Endothelial cell of umbilical vein (primary cell): ENCODE measurements around the gene NR1H3. TPM values are rescaled to one million over a fixed set of nuclear protein-coding genes. Genes with fewer than 3 reads are reported as not detected.

Experiments used
- BruUV-seq: library from RNA; stranded (reverse); fragments of 400-500 nt; replicated peaks from 2 replicates; lab custom pipeline; 2021; lab: Mats Ljungman, UMichigan
- CTCF ChIA-PET: fragments of 300-600, 350-600 bp; sonication (Branson Sonifier 250); formaldehyde crosslinking; loops from one replicate; lab custom pipeline; 2021; ENCODE audit warnings: antibody characterized with exemption, inconsistent platforms; lab: Charles Lee
- POLR2A ChIA-PET: fragments of 300-600, 350-600 bp; sonication (Branson Sonifier 250); formaldehyde crosslinking; loops from one replicate; lab custom pipeline; 2021; ENCODE audit warnings: antibody characterized with exemption, inconsistent platforms; lab: Charles Lee
- DNase-seq: peaks from one replicate; pipeline ENCODE4 v3.0.0-alpha.2; 2011; ENCODE audit warnings: low read depth, low spot score
- FAIRE-seq: peaks from 2 replicates; lab custom pipeline; 2011; peaks lifted over from hg19 to GRCh38; lab: Jason Lieb, UNC
- H2AFZ ChIP-seq: 2 replicates; pipeline ENCODE4 v1.6.0; 2012; ENCODE audit warnings: low read depth, low read length, control low read depth, inconsistent platforms
- H3K27ac ChIP-seq: 2 replicates; pipeline ENCODE4 v1.5.1; 2011; ENCODE audit warnings: low read depth, mild to moderate bottlenecking, control low read depth, low read length, moderate library complexity; ENCODE audit not compliant: insufficient read depth
- H3K27me3 ChIP-seq, 2 experiments: 2 replicates each; pipeline versions ENCODE4 v1.6.0 to v1.6.1; 2011; ENCODE audit warnings: low read length in 2 of 2, mixed read lengths in 1 of 2; ENCODE audit not compliant: control insufficient read depth in 2 of 2, insufficient read depth in 2 of 2
- H3K36me3 ChIP-seq, 2 experiments: 2 replicates in 1 of 2; 3 replicates in 1 of 2; pipeline ENCODE4 v1.5.1; 2011; ENCODE audit warnings: low read length in 2 of 2, mild to moderate bottlenecking in 1 of 2, moderate library complexity in 1 of 2; ENCODE audit not compliant: control insufficient read depth in 2 of 2, insufficient read depth in 2 of 2; ENCODE audit errors: extremely low read depth in 1 of 2
- H3K4me1 ChIP-seq: 3 replicates; pipeline ENCODE4 v1.5.1; 2011; ENCODE audit warnings: mild to moderate bottlenecking, low read length; ENCODE audit not compliant: control insufficient read depth, insufficient read depth; ENCODE audit errors: extremely low read depth
- H3K4me2 ChIP-seq: 2 replicates; pipeline ENCODE4 v1.6.1; 2011; ENCODE audit warnings: low read length, control low read depth, mixed read lengths; ENCODE audit not compliant: insufficient read depth
- H3K4me3 ChIP-seq, 3 experiments: fragments of 200-600 bp in 1 of 3; sonication (generic), shearing (Covaris generic) in 1 of 3; replicated peaks in 1 of 3; 2 replicates each; pipeline ENCODE4 v1.5.1; 2011 to 2016; ENCODE audit warnings: control low read depth in 3 of 3, low read length in 3 of 3, mild to moderate bottlenecking in 2 of 3, inconsistent platforms in 1 of 3, low read depth in 1 of 3, moderate library complexity in 1 of 3; ENCODE audit not compliant: insufficient read depth in 1 of 3
- H3K79me2 ChIP-seq: 2 replicates; pipeline ENCODE4 v1.6.0; 2012; ENCODE audit warnings: low read length, inconsistent platforms; ENCODE audit not compliant: control insufficient read depth, insufficient read depth
- H3K9ac ChIP-seq: replicated peaks from 2 replicates; pipeline ENCODE3; 2011; ENCODE audit warnings: low read length, control low read depth; ENCODE audit not compliant: insufficient read depth; ENCODE audit errors: extremely low read depth
- H3K9me1 ChIP-seq: replicated peaks from 3 replicates; pipeline ENCODE4 v1.6.0; 2011; ENCODE audit warnings: mild to moderate bottlenecking, low read length; ENCODE audit not compliant: control insufficient read depth, insufficient read depth; ENCODE audit errors: extremely low read depth
- H3K9me3 ChIP-seq: replicated peaks from 2 replicates; pipeline ENCODE4 v1.5.1; 2012; ENCODE audit warnings: low read length, inconsistent platforms; ENCODE audit not compliant: control insufficient read depth, insufficient read depth
- H4K20me1 ChIP-seq: replicated peaks from 2 replicates; pipeline ENCODE3; 2011; ENCODE audit warnings: mild to moderate bottlenecking, low read length; ENCODE audit not compliant: control insufficient read depth, insufficient read depth; ENCODE audit errors: extremely low read depth
- CTCF ChIP-seq, 2 donors: IDR thresholded peaks; 1 replicate in 1 of 2; 2 replicates in 1 of 2; pipeline ENCODE4 v1.5.1; 2011; ENCODE audit warnings: low read length in 2 of 2, mild to moderate bottlenecking in 2 of 2, moderate library complexity in 2 of 2, control low read depth in 1 of 2, inconsistent platforms in 1 of 2, low read depth in 1 of 2; ENCODE audit not compliant: insufficient read depth in 1 of 2; ENCODE audit errors: extremely low read depth in 1 of 2
- EZH2 ChIP-seq: IDR thresholded peaks from 2 replicates; pipeline ENCODE4 v1.6.1; 2012; ENCODE audit warnings: borderline replicate concordance, low read depth, mild to moderate bottlenecking, moderate library complexity, low read length, inconsistent platforms; ENCODE audit not compliant: severe bottlenecking
- FOS ChIP-seq: IDR thresholded peaks from 2 replicates; pipeline ENCODE4 v1.6.1; 2011; ENCODE audit warnings: mild to moderate bottlenecking, low read length, moderate library complexity, borderline replicate concordance; ENCODE audit not compliant: insufficient read depth
- GATA2 ChIP-seq: IDR thresholded peaks from 2 replicates; pipeline ENCODE4 v1.7.0; 2011; ENCODE audit warnings: low read depth, mild to moderate bottlenecking, moderate library complexity, mixed read lengths, low read length; ENCODE audit not compliant: insufficient read length, insufficient read depth
- JUN ChIP-seq: IDR thresholded peaks from 2 replicates; pipeline ENCODE4 v1.6.1; 2011; ENCODE audit warnings: borderline replicate concordance, low read depth; ENCODE audit not compliant: insufficient read length, insufficient read depth
- MAX ChIP-seq: IDR thresholded peaks from 2 replicates; pipeline ENCODE4 v1.6.1; 2011; ENCODE audit not compliant: insufficient read depth, insufficient read length
- MYC ChIP-seq: IDR thresholded peaks from one replicate; pipeline ENCODE4 v1.6.1; 2011; ENCODE audit warnings: mild to moderate bottlenecking, low read depth, low read length
- POLR2A ChIP-seq: IDR thresholded peaks from 2 replicates; pipeline ENCODE4 v1.6.1; 2012; ENCODE audit warnings: low read depth, mild to moderate bottlenecking, control low read depth, low read length
- POLR2AphosphoS5 ChIP-seq: IDR thresholded peaks from 2 replicates; pipeline ENCODE4 v1.6.1; 2012; ENCODE audit warnings: low read depth, mild to moderate bottlenecking, control low read depth, low read length, moderate library complexity; ENCODE audit not compliant: insufficient read depth
- dilution Hi-C: fragments of 300-500 bp; cut with MboI; formaldehyde crosslinking; loops from one replicate; pipeline ENCODE4 v1.15.0; 2019; ENCODE audit warnings: low sequenced_read_pairs; ENCODE audit not compliant: extremely low pct_ligation_motif_present
- intact Hi-C: fragments of 100-400 bp; cut with micrococcal nuclease; formaldehyde crosslinking; loops from one replicate; pipeline ENCODE4 v1.10.0; 2022
- polyA plus RNA-seq, 4 experiments: library from polyadenylated mRNA; depleted of rRNA in 3 of 4; stranded (reverse) in 3 of 4; unstranded in 1 of 4; fragments of >200 nt; gene quantifications; 2 replicates each; pipeline versions ENCODE4 v1.2.1 to v1.2.3, GENCODE V29; 2011 to 2012; ENCODE audit warnings: missing spikeins in 1 of 4
- total RNA-seq: library from RNA; stranded (reverse); gene quantifications from 2 replicates; pipeline ENCODE4 v1.2.3, GENCODE V29; 2021

NR1H3 gene
- total and polyA plus RNA-seq, 2 donors (not counting 3 experiments of a cell fraction or from before 2014, with no cell fraction given): 9.8 to 16.3 TPM

- DNase-seq (no peak), FAIRE-seq (no peak)
- Histone ChIP-seq H3K4me3 (no peak overlapping the region), H3K4me1 (peaks cover 23% of the 10 kb centered on the region), H3K27me3 (no peaks in the 10 kb centered on the region), H3K9me3 (no peaks in the 10 kb centered on the region), H4K20me1 (no peaks in the 10 kb centered on the region), H3K27ac (no peak overlapping the region), H3K9me1 (no peaks in the 10 kb centered on the region), H3K9ac (no peak overlapping the region), H3K79me2 (peaks cover 25% of the 10 kb centered on the region), H3K36me3 (peaks cover 3 to 22% of the 10 kb centered on the region in 2 experiments), H3K4me2 (no peak overlapping the region), H2AFZ (no peak overlapping the region)
- TF ChIP-seq MAX: no peak
- TF ChIP-seq POLR2AphosphoS5: no peak
- TF ChIP-seq EZH2: no peak
- TF ChIP-seq FOS: no peak
- no peak for TF ChIP-seq POLR2A
- no peak for TF ChIP-seq GATA2
- no peak for TF ChIP-seq CTCF (IDR thresholded peaks at IDR 0.05; ENCODE audit: extremely low read depth in 1 of 2, insufficient read depth in 1 of 2, low read depth in 1 of 2, low read length in 2 of 2)
- TF ChIP-seq MYC: no peak
- TF ChIP-seq JUN: no peak
- intact Hi-C loops: no loop called here
- dilution Hi-C loops: no loop called here
- no TSS peak for BruUV-seq
- POLR2A ChIA-PET: interaction anchor here (0.7 kb wide), 1 partner anchor 166 kb away, joined by 3 read pairs; no protein-coding TSS in a partner anchor
- CTCF ChIA-PET: interaction anchor here (1.0 to 4.9 kb wide), 9 partner anchors 9 to 102 kb away, joined by 3 to 25 read pairs (median 10); partner anchors contain the start of genes ACP2 and NR1H3
Measured at GRCh38 chr11:47271961-47272661, 14.3 kb downstream of the NR1H3 start.
